ENCODE results near the gene DGKH.

DNA sequence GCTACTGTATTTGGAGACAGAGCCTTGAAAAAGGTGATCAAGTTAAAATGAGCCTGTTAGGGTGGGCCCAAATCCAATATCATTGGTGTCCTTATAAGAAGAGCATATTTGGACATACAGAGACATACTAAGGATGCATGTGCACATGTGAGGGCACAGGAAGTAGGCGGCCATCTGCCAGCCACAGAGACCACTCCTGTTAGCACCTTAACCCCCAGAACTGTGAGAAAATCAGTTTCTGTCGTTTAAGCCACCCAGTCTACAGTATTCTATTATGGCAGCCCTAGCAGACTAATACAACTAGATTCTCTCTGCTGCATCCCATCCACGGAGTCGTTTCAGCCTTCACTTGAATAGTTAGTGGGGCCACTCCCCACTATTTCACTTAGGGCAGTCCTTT lies 39.4 kb upstream of the DGKH start:
- no peak for TF ChIP-seq CTCF (IDR thresholded peaks at IDR 0.05; ENCODE audit: low read depth, low read length, poor library complexity, severe bottlenecking)
- TF ChIP-seq EZH2phosphoT487 (IDR thresholded peaks at IDR 0.05; ENCODE audit: borderline replicate concordance, low read length) = no peak
